Neutrophil (primary cell): Measurements from ENCODE around the gene EOLA2.
"Not testable (repeated sequence)": the region's sequence is repeated elsewhere in the genome, so short reads cannot be mapped to it uniquely, and the experiment has no call there.

Experiments used
- H3K27ac ChIP-seq: fragments of 200-600 bp; sonication (generic); 2 replicates; pipeline ENCODE4 v1.5.1; 2016; ENCODE audit warnings: mild to moderate bottlenecking, moderate library complexity
- H3K27me3 ChIP-seq: fragments of 200-600 bp; sonication (generic); 2 replicates; pipeline ENCODE4 v1.6.0; 2016; ENCODE audit warnings: mild to moderate bottlenecking
- H3K36me3 ChIP-seq: fragments of 200-600 bp; sonication (generic); 2 replicates; pipeline ENCODE4 v1.5.1; 2017
- H3K4me1 ChIP-seq, 2 experiments: fragments of 200-600 bp in 1 of 2; sonication (generic) in 1 of 2; 1 replicate in 1 of 2; 2 replicates in 1 of 2; pipeline versions ENCODE4 v1.5.1 to v1.6.1; 2013 to 2016; ENCODE audit warnings: low read depth in 1 of 2, low read length in 1 of 2, mild to moderate bottlenecking in 1 of 2, moderate library complexity in 1 of 2; ENCODE audit not compliant: control insufficient read depth in 1 of 2, insufficient read depth in 1 of 2
- H3K4me3 ChIP-seq, 2 experiments: fragments of 200-600 bp in 1 of 2; sonication (generic) in 1 of 2; 1 replicate in 1 of 2; 2 replicates in 1 of 2; pipeline ENCODE4 v1.5.1; 2013 to 2016; ENCODE audit warnings: low read depth in 1 of 2, low read length in 1 of 2, mild to moderate bottlenecking in 1 of 2, moderate library complexity in 1 of 2
- H3K9me3 ChIP-seq: fragments of 200-600 bp; sonication (generic); 2 replicates; pipeline ENCODE4 v1.5.1; 2016
- TF ChIP-seq, protein P1 (sequence below): fragments of 200-600 bp; sonication (generic); IDR thresholded peaks from 2 replicates; pipeline ENCODE4 v1.5.1; 2016; ENCODE audit warnings: antibody characterized with exemption

EOLA2 gene

DNA sequence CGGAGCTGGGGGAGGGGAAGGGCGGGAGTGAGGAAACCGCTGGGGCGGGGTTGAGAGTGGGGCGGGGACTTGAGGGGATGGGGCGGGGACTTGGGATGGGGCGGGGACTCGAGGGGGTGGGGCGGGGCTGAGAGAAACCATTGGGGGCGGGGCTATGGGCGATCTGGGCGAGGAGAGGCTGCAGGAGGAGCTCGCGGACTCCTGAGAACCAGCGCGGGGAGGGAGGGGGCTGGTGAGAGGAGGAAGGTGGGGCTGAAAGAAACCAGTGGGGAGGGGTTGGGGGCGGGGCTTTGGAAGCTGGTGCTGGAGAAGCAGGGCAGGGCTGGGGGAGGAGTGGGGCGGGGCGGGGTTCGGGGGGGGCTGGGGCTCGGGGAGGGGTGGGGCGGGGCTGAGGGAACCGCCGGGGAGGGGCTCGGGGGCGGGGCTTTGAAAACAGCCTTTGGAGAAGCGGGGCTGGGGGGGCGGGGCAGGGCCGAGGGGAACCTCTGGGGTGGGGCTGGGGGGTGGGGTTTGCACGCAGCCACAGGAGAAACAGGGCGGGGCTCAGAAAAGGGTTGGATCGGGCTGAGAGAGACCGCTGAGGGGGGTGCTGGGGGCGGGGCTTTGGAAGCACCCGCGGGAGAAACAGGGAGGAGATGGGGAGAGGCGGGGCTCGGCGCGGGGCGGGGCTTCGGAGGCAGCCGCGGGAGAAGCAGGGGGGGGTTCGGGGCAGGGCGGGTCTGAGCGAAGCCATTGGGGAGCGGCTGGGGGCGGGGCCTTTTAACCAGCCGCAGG lies 777 bp upstream of the EOLA2 start:
- TF ChIP-seq, protein P1, sequence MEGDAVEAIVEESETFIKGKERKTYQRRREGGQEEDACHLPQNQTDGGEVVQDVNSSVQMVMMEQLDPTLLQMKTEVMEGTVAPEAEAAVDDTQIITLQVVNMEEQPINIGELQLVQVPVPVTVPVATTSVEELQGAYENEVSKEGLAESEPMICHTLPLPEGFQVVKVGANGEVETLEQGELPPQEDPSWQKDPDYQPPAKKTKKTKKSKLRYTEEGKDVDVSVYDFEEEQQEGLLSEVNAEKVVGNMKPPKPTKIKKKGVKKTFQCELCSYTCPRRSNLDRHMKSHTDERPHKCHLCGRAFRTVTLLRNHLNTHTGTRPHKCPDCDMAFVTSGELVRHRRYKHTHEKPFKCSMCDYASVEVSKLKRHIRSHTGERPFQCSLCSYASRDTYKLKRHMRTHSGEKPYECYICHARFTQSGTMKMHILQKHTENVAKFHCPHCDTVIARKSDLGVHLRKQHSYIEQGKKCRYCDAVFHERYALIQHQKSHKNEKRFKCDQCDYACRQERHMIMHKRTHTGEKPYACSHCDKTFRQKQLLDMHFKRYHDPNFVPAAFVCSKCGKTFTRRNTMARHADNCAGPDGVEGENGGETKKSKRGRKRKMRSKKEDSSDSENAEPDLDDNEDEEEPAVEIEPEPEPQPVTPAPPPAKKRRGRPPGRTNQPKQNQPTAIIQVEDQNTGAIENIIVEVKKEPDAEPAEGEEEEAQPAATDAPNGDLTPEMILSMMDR: no peak
- H3K27ac ChIP-seq: peak overlapping the region; percentile 97
- no peaks in the 10 kb centered on the region for H3K27me3 ChIP-seq
- H3K9me3 ChIP-seq: no peaks in the 10 kb centered on the region
- peak overlapping the region; percentile 64 to 69 for H3K4me3 ChIP-seq
- peaks cover under 1% of the 10 kb centered on the region for H3K36me3 ChIP-seq
- peaks cover 9 to 11% of the 10 kb centered on the region in 2 experiments for H3K4me1 ChIP-seq

DNA sequence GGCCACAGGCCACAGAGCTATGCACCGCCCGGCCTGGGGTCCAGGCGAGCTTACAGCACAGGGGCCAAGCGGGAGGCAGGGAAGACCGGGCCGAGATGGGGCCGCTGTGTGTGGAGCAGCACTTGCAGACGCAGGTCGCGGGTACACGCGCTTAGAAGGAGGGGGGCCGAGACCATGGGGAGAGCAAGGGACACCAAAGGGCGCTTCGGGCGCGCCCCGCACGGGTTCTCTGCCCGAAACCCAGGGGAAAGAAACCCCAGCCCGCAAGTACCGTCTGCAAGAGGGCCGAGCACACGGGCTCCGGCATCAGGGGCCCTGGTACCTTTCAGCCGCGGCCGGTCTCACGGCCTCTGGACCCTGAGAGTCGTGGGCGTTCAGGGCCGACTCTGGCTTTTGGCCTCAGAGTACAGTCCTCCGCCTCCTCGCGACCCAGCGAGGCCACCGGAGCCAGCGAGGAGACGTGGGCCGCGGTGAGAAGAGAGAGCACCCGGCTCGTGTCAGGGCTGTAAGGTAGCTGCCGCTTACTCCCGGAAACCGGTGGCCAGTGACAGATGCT lies 342 bp downstream of the EOLA2 start:
- H3K4me3 ChIP-seq: peak overlapping the region; percentile 64 to 69
- H3K27me3 ChIP-seq: no peaks in the 10 kb centered on the region
- TF ChIP-seq, protein P1: no peak
- no peaks in the 10 kb centered on the region for H3K9me3 ChIP-seq
- peak overlapping the region; percentile 97 for H3K27ac ChIP-seq
- H3K4me1 ChIP-seq: peaks cover 9 to 11% of the 10 kb centered on the region in 2 experiments
- peaks cover 7% of the 10 kb centered on the region for H3K36me3 ChIP-seq

DNA sequence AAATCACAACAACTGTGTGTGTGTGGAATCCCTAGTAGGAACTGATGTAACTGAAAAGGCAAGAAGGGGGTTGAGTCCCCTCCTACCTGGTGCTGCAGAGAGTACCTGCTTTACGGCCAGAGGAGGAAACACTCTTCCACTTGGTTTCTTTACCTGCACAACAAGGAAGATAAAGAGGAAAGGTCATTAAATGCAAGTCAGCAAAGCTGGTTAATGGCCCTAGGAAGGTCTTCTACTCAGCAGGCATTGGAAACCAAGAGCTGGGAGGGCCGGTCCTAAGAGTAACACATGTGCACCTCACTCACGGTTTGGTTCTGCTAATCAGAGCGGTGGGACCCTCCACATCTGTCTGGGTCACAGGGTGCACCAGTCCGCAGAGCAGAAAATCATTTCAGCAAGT lies 963 bp downstream of the EOLA2 start:
- H3K4me1 ChIP-seq: peaks cover 9 to 11% of the 10 kb centered on the region in 2 experiments
- H3K4me3 ChIP-seq: peak overlapping the region; percentile 64 to 69
- H3K27ac ChIP-seq: peak overlapping the region; percentile 97
- H3K27me3 ChIP-seq, H3K9me3 ChIP-seq, H3K36me3 ChIP-seq: not testable (repeated sequence)

DNA sequence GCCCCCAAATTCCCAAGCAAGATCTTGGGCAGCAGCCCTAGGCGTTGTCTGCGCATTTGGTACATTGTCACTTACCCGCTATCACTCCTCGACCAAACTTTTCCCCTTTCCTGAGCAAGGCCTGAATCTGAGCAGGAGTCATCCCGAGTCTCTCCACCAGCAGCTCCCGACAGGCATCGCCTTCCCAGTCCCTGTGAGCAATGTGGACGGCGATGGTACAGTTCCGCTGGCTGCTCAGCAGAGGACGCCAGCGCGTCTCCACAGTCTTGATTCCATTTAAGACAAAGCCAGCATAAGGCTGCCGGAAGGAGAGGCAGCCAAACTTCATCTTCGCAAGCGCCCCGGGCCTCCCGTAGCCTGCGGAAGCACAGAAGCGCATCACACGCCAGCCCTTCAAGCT lies 4.7 kb downstream of the EOLA2 start:
- not testable (repeated sequence) for H3K27ac ChIP-seq, H3K9me3 ChIP-seq

DNA sequence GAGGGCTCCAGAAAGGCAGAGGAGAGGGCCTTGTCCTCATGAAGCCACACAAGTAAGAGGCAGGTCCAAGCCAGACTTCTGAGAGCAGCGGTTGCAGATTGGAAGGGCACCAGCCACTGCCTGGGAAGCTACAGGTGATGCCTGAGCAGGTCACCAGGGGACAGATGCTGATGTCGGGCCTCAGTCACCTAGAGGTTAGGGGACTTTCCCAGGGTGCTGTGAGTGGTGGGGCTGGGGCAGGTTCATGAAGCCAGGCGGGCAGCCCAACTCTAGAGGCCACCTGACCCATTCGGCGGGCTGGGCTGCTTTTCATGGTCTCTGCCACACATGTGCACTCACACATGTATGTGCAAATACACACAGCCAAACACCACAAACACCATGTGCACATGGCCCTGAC lies 5.3 kb downstream of the EOLA2 start:
- not testable (repeated sequence) for H3K4me3 ChIP-seq, H3K4me1 ChIP-seq, H3K36me3 ChIP-seq, H3K9me3 ChIP-seq, H3K27ac ChIP-seq, H3K27me3 ChIP-seq

More for the DNA sequence above, 4.7 kb downstream of the EOLA2 start:
- not testable (repeated sequence) for H3K4me3 ChIP-seq, H3K36me3 ChIP-seq, H3K4me1 ChIP-seq, H3K27me3 ChIP-seq

DNA sequence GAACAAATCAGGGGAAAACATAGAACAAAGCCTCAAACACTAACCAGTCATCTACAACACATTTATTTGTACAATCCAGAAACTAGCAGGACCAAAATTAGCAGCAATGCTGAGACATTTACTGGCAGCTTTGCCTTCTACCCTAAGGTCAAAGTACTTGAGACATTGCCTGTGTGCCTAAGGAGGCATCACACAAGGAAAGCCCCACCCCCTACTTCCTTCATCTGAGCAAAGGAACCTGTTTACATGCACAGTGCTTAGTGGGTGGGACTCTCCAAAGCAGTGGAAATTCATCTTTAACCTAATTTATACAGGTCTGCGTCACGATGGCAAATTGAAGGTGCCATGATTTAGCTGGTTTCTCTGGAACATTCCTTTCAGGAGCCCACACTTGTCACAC lies 6.1 kb downstream of the EOLA2 start:
- not testable (repeated sequence) for H3K9me3 ChIP-seq, H3K4me1 ChIP-seq, H3K27me3 ChIP-seq, H3K27ac ChIP-seq, H3K4me3 ChIP-seq, H3K36me3 ChIP-seq

DNA sequence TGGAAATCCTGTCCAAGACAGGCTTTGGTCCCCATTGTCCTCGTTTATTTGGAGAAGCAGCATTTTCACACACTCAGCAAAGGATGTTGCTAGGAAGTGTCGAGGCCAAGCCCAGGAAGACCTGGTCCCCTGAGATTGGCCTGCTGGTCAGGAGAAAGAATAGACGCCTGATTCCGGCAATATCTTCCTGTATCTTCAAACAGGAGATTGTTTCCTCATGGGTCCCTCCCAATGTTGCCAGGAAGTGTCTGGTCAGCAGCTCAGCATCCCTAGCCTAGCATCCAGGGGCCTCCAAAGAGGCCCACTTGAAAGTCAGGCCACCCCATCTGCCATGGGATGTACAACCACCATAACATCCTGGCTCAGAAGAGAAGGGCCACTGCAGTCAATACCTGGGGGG lies 6.9 kb downstream of the EOLA2 start:
- not testable (repeated sequence) for H3K27ac ChIP-seq, H3K27me3 ChIP-seq, H3K36me3 ChIP-seq, H3K9me3 ChIP-seq, H3K4me1 ChIP-seq, H3K4me3 ChIP-seq

DNA sequence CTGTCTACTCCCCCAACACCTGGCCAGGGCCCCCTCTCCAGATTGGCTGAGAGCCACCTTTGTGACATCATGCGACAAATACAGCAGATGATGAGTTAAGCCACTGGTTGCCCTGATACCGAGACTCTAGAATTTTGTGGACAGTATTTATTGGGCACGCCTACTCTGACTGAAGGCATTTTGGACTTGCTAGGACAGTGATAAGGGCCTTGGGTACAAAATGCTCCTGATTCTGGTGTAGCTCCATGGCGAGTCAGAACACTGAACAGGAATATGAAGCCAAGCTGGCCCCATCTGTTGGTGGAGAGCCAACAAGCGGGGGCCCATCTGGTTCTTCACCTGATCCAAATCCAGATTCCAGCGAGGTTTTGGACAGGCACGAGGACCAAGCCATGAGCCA lies 8.9 kb downstream of the EOLA2 start, which contains the start of gene HSFX4:
HSFX4 (plus strand) TSS at position 174 of the 400 bp plus-strand sequence; CDS start at position 246, 72 bp downstream.
- not testable (repeated sequence) for H3K4me3 ChIP-seq, H3K36me3 ChIP-seq, H3K27ac ChIP-seq, H3K27me3 ChIP-seq, H3K9me3 ChIP-seq, H3K4me1 ChIP-seq

DNA sequence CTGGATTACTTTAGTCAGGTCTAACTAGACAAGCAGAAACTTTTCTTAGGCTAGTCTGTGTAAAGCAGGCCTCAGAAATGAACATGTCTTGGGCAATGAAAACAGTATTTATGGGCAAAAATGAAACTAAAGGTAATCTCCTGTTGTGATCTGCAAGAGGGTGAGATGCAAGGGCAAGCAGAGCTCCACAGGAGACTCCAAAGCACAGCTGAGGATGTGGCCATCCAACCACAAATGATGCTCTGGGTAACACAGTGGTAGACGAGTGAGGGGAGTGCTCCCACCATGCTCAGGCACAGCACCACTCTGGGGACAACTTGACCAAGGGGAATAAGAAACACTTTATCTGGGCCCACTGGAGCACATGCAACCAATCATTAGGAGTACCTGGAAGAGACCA lies 9.7 kb downstream of the EOLA2 start:
- H3K27me3 ChIP-seq, H3K27ac ChIP-seq, H3K4me1 ChIP-seq, H3K4me3 ChIP-seq, H3K36me3 ChIP-seq, H3K9me3 ChIP-seq: not testable (repeated sequence)

DNA sequence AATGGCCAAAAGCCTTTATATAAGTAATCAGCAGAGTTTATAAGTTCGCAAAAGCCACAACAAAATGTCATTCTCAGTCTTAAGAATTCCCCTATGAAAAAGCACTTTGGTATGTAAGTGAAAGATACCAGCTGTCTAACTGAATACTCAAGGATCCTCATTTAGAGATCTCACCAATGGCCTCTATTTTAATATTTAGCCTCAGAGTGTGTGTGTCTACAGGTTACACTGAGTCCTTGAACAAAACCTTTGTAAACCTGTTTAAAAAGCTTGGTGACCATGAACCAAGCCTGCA lies 10.4 kb downstream of the EOLA2 start:
- not testable (repeated sequence) for H3K36me3 ChIP-seq, H3K4me1 ChIP-seq, H3K27me3 ChIP-seq, H3K27ac ChIP-seq, H3K9me3 ChIP-seq, H3K4me3 ChIP-seq

DNA sequence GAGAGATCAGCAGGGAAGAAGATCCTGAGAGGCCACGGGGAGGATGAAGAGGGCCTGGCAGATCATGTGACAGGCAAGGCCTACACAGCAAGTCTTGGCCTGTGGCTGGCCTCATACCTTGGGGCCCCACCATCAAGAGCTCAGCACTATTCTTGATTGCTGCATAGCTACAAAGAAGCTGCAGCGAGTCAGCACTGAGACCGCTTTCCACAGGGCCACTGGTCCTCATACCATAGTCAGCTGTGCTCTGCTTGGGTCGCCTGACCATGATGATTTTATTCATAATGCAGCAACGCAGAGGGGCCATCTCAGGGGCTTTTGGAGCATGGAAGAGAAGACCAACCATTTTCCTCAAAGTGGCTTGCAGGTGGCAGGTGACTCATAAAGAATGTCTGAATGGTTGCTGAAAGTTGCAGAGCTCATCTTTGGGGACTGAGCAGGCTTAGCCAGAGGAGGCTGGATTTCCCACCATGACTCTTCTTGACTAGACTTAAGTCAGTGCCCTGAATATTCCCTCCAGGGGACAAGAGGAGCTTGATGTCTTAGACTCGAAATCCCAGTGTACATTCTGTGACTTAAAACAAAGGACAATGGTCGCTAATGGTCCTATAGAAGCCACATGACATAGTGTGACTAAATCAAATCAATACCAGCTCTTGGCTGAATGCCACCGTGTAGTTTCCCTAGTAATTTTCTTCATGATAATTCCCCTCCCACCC lies 10.9 kb downstream of the EOLA2 start:
- not testable (repeated sequence) for H3K36me3 ChIP-seq, H3K27ac ChIP-seq, H3K9me3 ChIP-seq

DNA sequence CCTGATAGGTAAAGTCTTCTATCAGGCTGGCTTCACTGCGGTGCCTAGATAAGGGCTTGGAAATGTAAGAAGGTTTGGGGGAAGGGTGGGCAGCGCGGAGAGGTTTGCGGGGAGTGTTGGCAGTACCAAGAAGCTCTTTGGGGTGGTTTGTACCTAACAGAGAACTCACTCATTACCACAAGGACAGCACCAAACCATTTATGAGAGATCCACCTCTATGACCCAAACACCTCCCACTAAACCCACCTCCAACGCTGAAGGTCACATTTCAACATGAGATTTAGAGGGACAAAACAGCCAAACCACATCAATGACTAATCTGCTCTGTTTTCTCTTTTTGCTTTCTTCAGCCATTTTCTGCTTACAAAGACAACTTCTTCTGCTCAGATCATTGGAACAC lies 13.9 kb downstream of the EOLA2 start:
- not testable (repeated sequence) for H3K4me1 ChIP-seq, H3K27me3 ChIP-seq, H3K9me3 ChIP-seq, H3K4me3 ChIP-seq, H3K36me3 ChIP-seq, H3K27ac ChIP-seq

More for the DNA sequence above, 10.9 kb downstream of the EOLA2 start:
- H3K4me1 ChIP-seq, H3K27me3 ChIP-seq, H3K4me3 ChIP-seq: not testable (repeated sequence)
